SW 1271 (cell line): ENCODE data around the gene SEMA3E.
A peak's percentile ranks its signal among the peaks of the same experiment; 100 is the strongest.

ENCODE experiments used
- DNase-seq, 2 experiments: peaks; one replicate each; lab custom pipeline; 2025; lab: John Stamatoyannopoulos, UW

The SEMA3E gene

GRCh38 chr7:83355143-83355542, 293.8 kb downstream of the SEMA3E start:
- no peak for DNase-seq

GRCh38 chr7:83347945-83348444, 300.9 kb downstream of the SEMA3E start:
- peak in 1 of 2 experiments; percentile 16 for DNase-seq

GRCh38 chr7:83339907-83340306, 309.0 kb downstream of the SEMA3E start:
- DNase-seq = no peak

GRCh38 chr7:83338277-83338950, 310.5 kb downstream of the SEMA3E start:
- no peak for DNase-seq

- DNase-seq = no peak
These were observed 311.9 kb downstream of the SEMA3E start for GRCh38 chr7:83337050-83337449.

- DNase-seq = no peak
These were observed 322.7 kb downstream of the SEMA3E start for GRCh38 chr7:83326223-83326622.

- DNase-seq = no peak
These were observed 323.9 kb downstream of the SEMA3E start for GRCh38 chr7:83325083-83325482.

- no peak for DNase-seq
These were observed 324.3 kb downstream of the SEMA3E start for GRCh38 chr7:83324596-83324995.

GRCh38 chr7:83321011-83321410, 327.9 kb downstream of the SEMA3E start:
- no peak for DNase-seq

- no peak for DNase-seq
These were observed 335.0 kb downstream of the SEMA3E start for GRCh38 chr7:83313931-83314330.
